HCT116 (cell line): ENCODE data around the gene CYB5D1. TPM values are rescaled to one million over a fixed set of nuclear protein-coding genes. Genes with fewer than 3 reads are reported as not detected.

ENCODE experiments used
- ATAC-seq: fragments of 200-7000 bp; cut with Tn5 transposase; 2 replicates; pipeline ENCODE4 v1.9.1; 2020; ENCODE audit warnings: mild to moderate bottlenecking, moderate library complexity
- BruUV-seq: library from RNA; stranded (reverse); fragments of 400-500 nt; replicated peaks from 2 replicates; lab custom pipeline; 2021; lab: Mats Ljungman, UMichigan
- CTCF ChIA-PET: fragments of 300-600 bp; sonication (Branson Sonifier 250); formaldehyde crosslinking; loops from one replicate; lab custom pipeline; 2021; ENCODE audit warnings: antibody characterized with exemption; lab: Charles Lee
- POLR2A ChIA-PET: fragments of 300-600, 350-600 bp; sonication (Branson Sonifier 250); formaldehyde crosslinking; loops from one replicate; lab custom pipeline; 2021; ENCODE audit warnings: antibody characterized with exemption; lab: Charles Lee
- RAD21 ChIA-PET, 2 experiments: fragments of 300-600 bp; sonication (Branson Sonifier 250); formaldehyde crosslinking; loops; one replicate each; lab custom pipeline; 2023; ENCODE audit warnings: low total read pairs in 2 of 2; ENCODE audit not compliant: uncharacterized antibody in 2 of 2, unreplicated experiment in 2 of 2, low non-redundant PET in 1 of 2; lab: Charles Lee
- DNase-seq: peaks from one replicate; pipeline ENCODE4 v3.0.0-alpha.2; 2010; ENCODE audit warnings: low read depth, low spot score
- H2AFZ ChIP-seq: fragments of 200-600 bp; shearing (Covaris generic), sonication (generic); 2 replicates; pipeline ENCODE4 v1.6.1; 2017; ENCODE audit warnings: low read depth, mixed run types, mixed read lengths, antibody characterized with exemption, low read length; ENCODE audit not compliant: poor library complexity, severe bottlenecking
- H3K27ac ChIP-seq: 2 replicates; pipeline ENCODE4 v1.5.1; 2012; ENCODE audit warnings: low read depth, low read length
- H3K27me3 ChIP-seq: fragments of 200-600 bp; sonication (generic); 2 replicates; pipeline ENCODE4 v1.6.1; 2016; ENCODE audit warnings: mixed run types, low read length, mixed read lengths; ENCODE audit not compliant: insufficient read depth
- H3K36me3 ChIP-seq, 2 experiments: fragments of 200-500 bp in 1 of 2; fragments of 200-600 bp in 1 of 2; sonication (Bioruptor generic) in 1 of 2; sonication (generic) in 1 of 2; 2 replicates each; pipeline versions ENCODE4 v1.5.1 to v1.6.1; 2014 to 2016; ENCODE audit warnings: low read length in 2 of 2, inconsistent platforms in 1 of 2, mixed read lengths in 1 of 2, mixed run types in 1 of 2; ENCODE audit not compliant: insufficient read depth in 2 of 2, control insufficient read depth in 1 of 2
- H3K4me1 ChIP-seq, 2 experiments: fragments of 200-600 bp in 1 of 2; sonication (generic) in 1 of 2; 2 replicates each; pipeline versions ENCODE4 v1.5.1 to v1.6.1; 2012 to 2017; ENCODE audit warnings: low read length in 2 of 2, inconsistent platforms in 1 of 2, mild to moderate bottlenecking in 1 of 2, mixed read lengths in 1 of 2, mixed run types in 1 of 2, moderate library complexity in 1 of 2; ENCODE audit not compliant: insufficient read depth in 2 of 2, control insufficient read depth in 1 of 2
- H3K4me2 ChIP-seq: fragments of 200-600 bp; sonication (generic); 2 replicates; pipeline ENCODE4 v1.6.1; 2017; ENCODE audit warnings: mixed run types, low read length, mixed read lengths
- H3K4me3 ChIP-seq, 2 experiments: fragments of 200-600 bp in 1 of 2; sonication (generic) in 1 of 2; replicated peaks in 1 of 2; 2 replicates each; pipeline ENCODE4 v1.5.1; 2011 to 2016; ENCODE audit warnings: low read length in 2 of 2, control low read depth in 1 of 2, low read depth in 1 of 2, mild to moderate bottlenecking in 1 of 2, mixed read lengths in 1 of 2, mixed run types in 1 of 2
- H3K79me2 ChIP-seq: fragments of 200-600 bp; sonication (generic); 2 replicates; pipeline ENCODE4 v1.6.1; 2017; ENCODE audit warnings: mild to moderate bottlenecking, mixed run types, low read length, moderate library complexity, mixed read lengths; ENCODE audit not compliant: insufficient read depth
- H3K9ac ChIP-seq: fragments of 200-600 bp; sonication (generic); 2 replicates; pipeline ENCODE4 v1.6.1; 2016; ENCODE audit warnings: low read length, mixed read lengths
- H3K9me2 ChIP-seq: fragments of 200-600 bp; sonication (generic), shearing (Covaris generic); 2 replicates; pipeline ENCODE4 v1.6.1; 2017; ENCODE audit warnings: mixed run types, mild to moderate bottlenecking, moderate library complexity; ENCODE audit not compliant: insufficient read depth
- H3K9me3 ChIP-seq, 2 experiments: fragments of 200-500 bp in 1 of 2; fragments of 200-600 bp in 1 of 2; sonication (Bioruptor generic) in 1 of 2; sonication (generic) in 1 of 2; 2 replicates each; pipeline ENCODE4 v1.6.1; 2014 to 2017; ENCODE audit warnings: low read length in 2 of 2, mixed read lengths in 2 of 2, inconsistent platforms in 1 of 2, low read depth in 1 of 2, mild to moderate bottlenecking in 1 of 2, mixed run types in 1 of 2, moderate library complexity in 1 of 2; ENCODE audit not compliant: control insufficient read depth in 1 of 2, insufficient read depth in 1 of 2
- H4K20me1 ChIP-seq: fragments of 200-600 bp; sonication (generic), shearing (Covaris generic); 2 replicates; pipeline ENCODE4 v1.6.1; 2017; ENCODE audit warnings: mixed run types, mild to moderate bottlenecking, moderate library complexity; ENCODE audit not compliant: insufficient read depth
- EGR1 ChIP-seq: IDR thresholded peaks from 2 replicates; pipeline ENCODE4 v1.6.1; 2012; ENCODE audit warnings: low read depth
- POLR2A ChIP-seq: IDR thresholded peaks from 2 replicates; pipeline ENCODE4 v1.7.0; 2011; ENCODE audit warnings: borderline replicate concordance; ENCODE audit not compliant: insufficient read depth, insufficient read length; ENCODE audit errors: extremely low read depth
- POLR2AphosphoS5 ChIP-seq: IDR thresholded peaks from 2 replicates; pipeline ENCODE4 v1.6.1; 2011; ENCODE audit warnings: mild to moderate bottlenecking, low read depth, low read length, moderate library complexity
- SP1 ChIP-seq: IDR thresholded peaks from 2 replicates; pipeline ENCODE4 v1.6.1; 2012; ENCODE audit warnings: low read depth
- TCF7L2 ChIP-seq: IDR thresholded peaks from 2 replicates; pipeline ENCODE4 v1.7.0; 2011; ENCODE audit warnings: borderline replicate concordance, inconsistent platforms; ENCODE audit not compliant: insufficient read depth, insufficient read length; ENCODE audit errors: extremely low read depth
- intact Hi-C: fragments of 100-400 bp; cut with micrococcal nuclease; formaldehyde crosslinking; loops from 2 replicates; pipeline ENCODE4 v1.10.0; 2022
- total RNA-seq: library from RNA; stranded (reverse); gene quantifications from one replicate; pipeline ENCODE4 v1.2.1, GENCODE V29; 2021; ENCODE audit not compliant: unreplicated experiment
- TF ChIP-seq, protein P1 (sequence below): IDR thresholded peaks from 2 replicates; pipeline ENCODE4 v1.6.1; 2011; ENCODE audit warnings: mild to moderate bottlenecking, low read length, moderate library complexity; ENCODE audit not compliant: insufficient replicate concordance; ENCODE audit errors: extremely low read depth
- TF ChIP-seq, protein P2 (sequence below), 3 experiments: fragments of 200-600 bp in 1 of 3; sonication (generic) in 1 of 3; IDR thresholded peaks in 2 of 3; conservative IDR thresholded peaks in 1 of 3; 2 replicates each; pipeline ENCODE4 v1.5.1; 2012 to 2017; ENCODE audit warnings: low read depth in 2 of 3, low read length in 2 of 3, antibody characterized with exemption in 1 of 3, borderline replicate concordance in 1 of 3, control low read depth in 1 of 3, mild to moderate bottlenecking in 1 of 3, mixed read lengths in 1 of 3, mixed run types in 1 of 3, moderate library complexity in 1 of 3; ENCODE audit not compliant: insufficient read depth in 1 of 3
- TF ChIP-seq, protein P3 (sequence below): IDR thresholded peaks from 2 replicates; pipeline ENCODE4 v1.6.1; 2012; ENCODE audit warnings: low read depth

Gene CYB5D1
- total RNA-seq, 1 experiment from 2014 or later = 21.5 TPM

DNA sequence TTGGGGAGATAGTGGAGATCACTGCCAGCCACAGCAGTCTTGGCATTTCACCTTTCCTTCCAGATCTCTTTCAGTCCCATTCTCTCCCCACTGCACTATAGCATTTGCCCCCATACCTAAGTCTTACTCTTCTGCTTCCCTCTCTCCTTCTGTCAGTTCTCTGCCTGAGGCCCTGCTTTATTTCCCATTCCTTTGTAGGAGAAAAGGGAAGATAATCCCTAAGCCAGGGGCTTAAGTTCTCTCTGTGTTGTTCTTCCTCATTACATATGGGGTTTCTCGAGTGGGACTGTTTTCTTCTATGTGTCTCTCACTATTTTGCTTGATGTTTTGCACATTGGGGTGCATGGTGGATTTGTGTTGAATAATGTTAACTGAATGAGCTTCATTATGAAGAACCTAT lies 17.4 kb upstream of the CYB5D1 start (continued):
- TF ChIP-seq EGR1 = no peak
- TF ChIP-seq, protein P1, sequence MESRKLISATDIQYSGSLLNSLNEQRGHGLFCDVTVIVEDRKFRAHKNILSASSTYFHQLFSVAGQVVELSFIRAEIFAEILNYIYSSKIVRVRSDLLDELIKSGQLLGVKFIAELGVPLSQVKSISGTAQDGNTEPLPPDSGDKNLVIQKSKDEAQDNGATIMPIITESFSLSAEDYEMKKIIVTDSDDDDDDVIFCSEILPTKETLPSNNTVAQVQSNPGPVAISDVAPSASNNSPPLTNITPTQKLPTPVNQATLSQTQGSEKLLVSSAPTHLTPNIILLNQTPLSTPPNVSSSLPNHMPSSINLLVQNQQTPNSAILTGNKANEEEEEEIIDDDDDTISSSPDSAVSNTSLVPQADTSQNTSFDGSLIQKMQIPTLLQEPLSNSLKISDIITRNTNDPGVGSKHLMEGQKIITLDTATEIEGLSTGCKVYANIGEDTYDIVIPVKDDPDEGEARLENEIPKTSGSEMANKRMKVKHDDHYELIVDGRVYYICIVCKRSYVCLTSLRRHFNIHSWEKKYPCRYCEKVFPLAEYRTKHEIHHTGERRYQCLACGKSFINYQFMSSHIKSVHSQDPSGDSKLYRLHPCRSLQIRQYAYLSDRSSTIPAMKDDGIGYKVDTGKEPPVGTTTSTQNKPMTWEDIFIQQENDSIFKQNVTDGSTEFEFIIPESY = no peak

DNA sequence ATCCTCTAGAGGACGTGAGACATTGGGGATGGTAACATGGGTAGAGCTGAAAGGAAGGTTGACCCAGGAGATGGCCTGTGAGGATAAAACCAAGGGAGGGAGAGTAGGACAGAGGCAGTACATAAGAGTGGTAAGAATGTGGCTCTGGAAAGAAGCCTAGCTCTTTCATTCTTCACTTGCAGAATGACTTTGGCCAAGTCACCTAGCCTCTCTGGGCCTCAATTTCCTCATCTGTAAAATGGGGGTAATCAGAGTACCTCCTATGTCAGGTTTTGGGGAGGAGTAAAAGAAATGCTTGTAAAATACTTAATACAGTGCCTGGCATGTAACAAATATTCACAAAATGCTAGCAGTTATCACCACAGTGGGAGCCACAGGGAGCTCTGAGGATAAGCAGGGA lies 16.9 kb upstream of the CYB5D1 start:
- TSS peak; percentile 51 for BruUV-seq
- Histone ChIP-seq H3K9ac (peak overlapping the region; percentile 99), H3K4me2 (peak overlapping the region; percentile 99), H3K9me3 (no peaks in the 10 kb centered on the region), H3K27ac (peak overlapping the region; percentile 97), H3K36me3 (peaks cover 0 to 3% of the 10 kb centered on the region in 2 experiments; a peak in 2 of 4 replicates), H2AFZ (no peak overlapping the region), H3K9me2 (no peaks in the 10 kb centered on the region), H3K4me1 (peaks cover 41 to 69% of the 10 kb centered on the region in 2 experiments)
- no peak for DNase-seq
- intact Hi-C loops = loop anchor here (5.0 kb wide), 1 partner anchor 99 kb away; no protein-coding TSS in a partner anchor
- POLR2A ChIA-PET = interaction anchor here (1.8 kb wide), 1 partner anchor 16 kb away, joined by 15 read pairs; the partner anchor contains the start of gene NAA38
- RAD21 ChIA-PET = no interaction called here
- TF ChIP-seq, protein P2, sequence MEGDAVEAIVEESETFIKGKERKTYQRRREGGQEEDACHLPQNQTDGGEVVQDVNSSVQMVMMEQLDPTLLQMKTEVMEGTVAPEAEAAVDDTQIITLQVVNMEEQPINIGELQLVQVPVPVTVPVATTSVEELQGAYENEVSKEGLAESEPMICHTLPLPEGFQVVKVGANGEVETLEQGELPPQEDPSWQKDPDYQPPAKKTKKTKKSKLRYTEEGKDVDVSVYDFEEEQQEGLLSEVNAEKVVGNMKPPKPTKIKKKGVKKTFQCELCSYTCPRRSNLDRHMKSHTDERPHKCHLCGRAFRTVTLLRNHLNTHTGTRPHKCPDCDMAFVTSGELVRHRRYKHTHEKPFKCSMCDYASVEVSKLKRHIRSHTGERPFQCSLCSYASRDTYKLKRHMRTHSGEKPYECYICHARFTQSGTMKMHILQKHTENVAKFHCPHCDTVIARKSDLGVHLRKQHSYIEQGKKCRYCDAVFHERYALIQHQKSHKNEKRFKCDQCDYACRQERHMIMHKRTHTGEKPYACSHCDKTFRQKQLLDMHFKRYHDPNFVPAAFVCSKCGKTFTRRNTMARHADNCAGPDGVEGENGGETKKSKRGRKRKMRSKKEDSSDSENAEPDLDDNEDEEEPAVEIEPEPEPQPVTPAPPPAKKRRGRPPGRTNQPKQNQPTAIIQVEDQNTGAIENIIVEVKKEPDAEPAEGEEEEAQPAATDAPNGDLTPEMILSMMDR (IDR thresholded peaks at IDR 0.05 in 2 of 3, conservative IDR thresholded peaks at IDR 0.05 in 1 of 3; ENCODE audit: borderline replicate concordance in 1 of 3, insufficient read depth in 1 of 3, low read depth in 2 of 3, low read length in 2 of 3) = no peak
- TF ChIP-seq POLR2A (no peak), SP1 (no peak), POLR2AphosphoS5 (no peak), TCF7L2 (no peak)
- TF ChIP-seq, protein P3, sequence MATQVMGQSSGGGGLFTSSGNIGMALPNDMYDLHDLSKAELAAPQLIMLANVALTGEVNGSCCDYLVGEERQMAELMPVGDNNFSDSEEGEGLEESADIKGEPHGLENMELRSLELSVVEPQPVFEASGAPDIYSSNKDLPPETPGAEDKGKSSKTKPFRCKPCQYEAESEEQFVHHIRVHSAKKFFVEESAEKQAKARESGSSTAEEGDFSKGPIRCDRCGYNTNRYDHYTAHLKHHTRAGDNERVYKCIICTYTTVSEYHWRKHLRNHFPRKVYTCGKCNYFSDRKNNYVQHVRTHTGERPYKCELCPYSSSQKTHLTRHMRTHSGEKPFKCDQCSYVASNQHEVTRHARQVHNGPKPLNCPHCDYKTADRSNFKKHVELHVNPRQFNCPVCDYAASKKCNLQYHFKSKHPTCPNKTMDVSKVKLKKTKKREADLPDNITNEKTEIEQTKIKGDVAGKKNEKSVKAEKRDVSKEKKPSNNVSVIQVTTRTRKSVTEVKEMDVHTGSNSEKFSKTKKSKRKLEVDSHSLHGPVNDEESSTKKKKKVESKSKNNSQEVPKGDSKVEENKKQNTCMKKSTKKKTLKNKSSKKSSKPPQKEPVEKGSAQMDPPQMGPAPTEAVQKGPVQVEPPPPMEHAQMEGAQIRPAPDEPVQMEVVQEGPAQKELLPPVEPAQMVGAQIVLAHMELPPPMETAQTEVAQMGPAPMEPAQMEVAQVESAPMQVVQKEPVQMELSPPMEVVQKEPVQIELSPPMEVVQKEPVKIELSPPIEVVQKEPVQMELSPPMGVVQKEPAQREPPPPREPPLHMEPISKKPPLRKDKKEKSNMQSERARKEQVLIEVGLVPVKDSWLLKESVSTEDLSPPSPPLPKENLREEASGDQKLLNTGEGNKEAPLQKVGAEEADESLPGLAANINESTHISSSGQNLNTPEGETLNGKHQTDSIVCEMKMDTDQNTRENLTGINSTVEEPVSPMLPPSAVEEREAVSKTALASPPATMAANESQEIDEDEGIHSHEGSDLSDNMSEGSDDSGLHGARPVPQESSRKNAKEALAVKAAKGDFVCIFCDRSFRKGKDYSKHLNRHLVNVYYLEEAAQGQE = no peak
- TF ChIP-seq, all 23 proteins: peak for 0
- H3K79me2 ChIP-seq = peaks cover 59% of the 10 kb centered on the region
- H3K4me3 ChIP-seq = peak overlapping the region; percentile 92 to 94
- H4K20me1 ChIP-seq = no peaks in the 10 kb centered on the region
- ATAC-seq = no peak
- CTCF ChIA-PET = interaction anchor here (1.0 kb wide), 2 partner anchors 16 to 148 kb away, joined by 3 read pairs; partner anchors contain the start of gene NAA38
- no peaks in the 10 kb centered on the region for H3K27me3 ChIP-seq
